ENCODE results near the gene CUBN.

DNA sequence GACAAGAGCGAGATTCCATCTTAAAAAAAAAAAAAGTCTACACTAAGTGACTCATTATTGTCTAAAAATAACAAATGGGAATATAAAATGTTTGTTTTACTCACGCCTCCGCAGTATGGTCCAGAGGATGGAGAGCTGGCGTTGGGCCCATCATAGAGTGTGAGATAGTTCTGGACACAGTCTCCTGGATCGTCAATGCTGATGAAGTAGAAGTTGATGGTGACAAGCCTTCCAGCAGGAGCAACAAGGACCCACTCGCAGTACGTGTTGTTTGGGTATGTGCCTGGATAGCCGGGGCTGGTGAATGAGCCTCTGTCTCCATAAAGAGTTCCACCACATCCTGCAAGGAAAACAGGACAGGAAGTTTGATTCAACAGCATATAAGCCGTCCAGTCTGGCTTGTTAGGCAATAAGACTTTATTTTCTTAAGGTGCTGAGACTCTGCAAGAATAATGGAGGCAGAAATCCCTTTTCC lies 300.9 kb downstream of the CUBN start:
- TF ChIP-seq POLR2AphosphoS5 (IDR thresholded peaks at IDR 0.05; ENCODE audit: borderline replicate concordance, low read depth, low read length) (no peak), EZH2 (IDR thresholded peaks at IDR 0.05) (no peak), FOXP2 (optimal IDR thresholded peaks at IDR 0.05; ENCODE audit: control extremely low read depth, extremely low read length, insufficient read depth) (no peak)

Measured in SK-N-MC (cell line).